Stimulated activated CD8-positive, alpha-beta memory T cell treated with anti-CD3 and anti-CD28 coated beads, Interleukin-7, amount 100 ng/mL, for 48 hours (primary cell): Measurements from ENCODE around the gene P2RY2.
"Not testable (repeated sequence)": the region's sequence is repeated elsewhere in the genome, so short reads cannot be mapped to it uniquely, and the experiment has no call there.

Experiments
- DNase-seq, 2 donors: peaks; one replicate each; pipeline ENCODE4 v3.0.0-alpha.2; 2020; ENCODE audit warnings: low read depth in 1 of 2; ENCODE audit errors: extremely low read depth in 1 of 2

The P2RY2 gene

GRCh38 chr11:73265278-73265810 lies 47.3 kb downstream of the P2RY2 start:
- no peak for DNase-seq

DNA sequence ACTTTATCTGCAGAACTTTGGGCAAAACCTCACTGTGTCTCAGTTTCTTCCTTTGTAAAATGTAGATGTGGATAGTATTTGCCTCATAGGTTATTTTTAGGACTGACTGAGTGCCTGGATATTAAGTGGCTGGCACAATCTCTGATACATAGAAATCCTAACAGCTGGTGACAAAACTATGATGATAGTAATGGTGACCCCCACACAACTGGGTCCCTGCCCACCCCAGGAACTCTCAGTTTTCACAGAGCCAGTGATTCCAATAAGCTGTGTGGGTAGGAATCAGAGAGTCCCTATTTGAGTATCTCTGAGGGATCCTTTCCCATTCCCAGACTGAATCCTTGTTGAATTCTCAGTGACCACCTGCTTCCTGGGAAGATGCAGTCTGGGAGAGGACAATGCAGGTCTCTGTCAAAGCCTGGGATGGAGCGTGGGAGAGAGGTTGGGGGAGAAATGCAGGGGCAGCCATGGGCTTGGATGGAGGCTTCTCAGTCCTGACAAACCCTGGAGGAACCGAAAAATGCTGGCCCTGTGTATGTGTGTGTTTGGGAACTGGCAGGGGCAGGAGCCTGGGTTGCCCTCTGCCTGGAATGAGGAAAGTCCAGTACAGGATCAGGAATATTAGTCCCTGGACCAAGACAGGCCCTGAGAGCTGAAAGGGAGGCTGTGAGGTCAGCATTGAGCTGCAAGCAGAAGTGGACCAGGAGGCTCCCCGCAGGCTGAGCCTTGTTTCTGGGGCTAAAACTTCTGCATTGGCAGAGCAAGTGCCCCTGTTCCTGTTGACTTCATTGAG lies 48.0 kb downstream of the P2RY2 start:
- DNase-seq = no peak

DNA sequence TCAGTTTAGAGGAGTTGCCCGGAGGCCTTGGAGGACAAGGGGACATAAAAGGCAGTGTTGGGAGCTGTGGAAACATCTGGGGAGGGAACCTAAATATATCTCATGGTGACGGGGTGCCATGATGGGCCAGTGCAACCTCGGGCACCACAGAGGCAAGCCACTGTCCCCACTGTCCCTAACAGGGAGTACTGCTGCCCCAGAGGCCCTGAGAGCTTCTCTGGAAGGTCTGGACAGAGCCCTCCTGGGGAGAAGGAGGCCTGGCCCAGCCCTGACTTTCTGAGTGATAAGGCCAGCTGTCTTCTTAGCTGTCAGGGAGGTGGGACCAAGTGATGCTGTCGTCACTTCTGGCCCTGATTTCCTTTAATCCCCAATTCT lies 48.6 kb downstream of the P2RY2 start:
- DNase-seq = no peak

- DNase-seq = no peak
Observed at GRCh38 chr11:73267122-73267846, 49.2 kb downstream of the P2RY2 start.

DNA sequence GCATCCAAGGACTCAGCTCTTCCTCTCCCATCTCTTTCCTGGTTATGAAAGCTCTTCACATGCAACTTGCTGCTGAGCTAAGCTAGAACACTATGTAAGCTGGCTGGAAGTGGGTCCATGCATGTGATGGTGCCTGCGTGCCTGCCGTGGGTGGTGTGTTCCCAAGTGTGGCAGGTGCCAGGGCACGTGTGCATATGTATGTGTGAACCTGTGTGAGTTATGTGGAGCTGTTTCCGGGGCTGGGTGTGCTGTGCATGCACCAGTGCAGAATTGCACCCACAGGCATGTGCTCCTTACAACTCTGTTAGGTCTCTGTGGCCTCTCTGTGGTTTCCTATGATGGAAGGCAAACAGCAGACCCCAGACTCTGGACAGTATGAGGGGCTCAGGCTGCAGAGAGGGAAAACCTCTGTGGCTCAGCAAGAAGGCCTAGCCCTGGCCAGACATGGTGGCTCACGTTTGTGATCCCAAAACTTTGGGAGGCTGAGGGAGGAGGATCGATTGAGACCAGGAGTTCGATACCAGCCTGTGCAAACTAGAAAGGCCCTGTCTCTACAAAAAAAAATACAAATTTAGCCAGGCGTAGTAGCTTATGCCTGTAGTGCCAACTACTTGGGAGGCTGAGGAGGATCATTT lies 49.9 kb downstream of the P2RY2 start:
- no peak for DNase-seq

DNA sequence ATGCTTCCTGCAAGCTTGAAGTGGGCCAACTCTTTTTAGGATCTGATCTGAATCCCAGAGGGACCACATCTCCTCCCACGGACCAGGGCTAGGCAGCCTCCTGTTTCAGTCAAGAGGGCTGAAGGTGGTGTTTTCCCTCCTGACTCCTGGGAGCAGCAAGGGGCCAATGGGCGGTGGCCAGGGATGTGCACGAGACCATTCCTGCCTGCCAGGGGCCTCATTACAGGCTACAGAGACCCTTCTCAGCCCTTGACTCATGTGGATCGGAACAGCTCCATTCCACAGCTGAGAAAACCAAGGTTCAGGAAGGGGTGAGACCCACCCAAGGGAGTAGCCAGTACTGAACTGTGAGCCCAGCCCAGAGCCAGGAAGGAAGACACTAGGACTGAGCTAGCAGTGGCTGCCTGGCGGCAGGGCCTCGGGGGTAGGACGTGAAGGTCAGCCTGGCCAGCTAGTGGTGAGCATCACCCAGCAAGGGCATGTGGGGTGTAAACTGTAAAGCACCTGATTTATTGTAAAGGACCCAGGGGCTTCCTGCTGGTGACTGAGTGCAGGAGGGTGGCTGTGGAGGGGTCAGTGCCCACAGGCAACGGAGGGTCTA lies 50.7 kb downstream of the P2RY2 start:
- DNase-seq = no peak

GRCh38 chr11:73269459-73270015 lies 51.5 kb downstream of the P2RY2 start:
- no peak for DNase-seq

DNA sequence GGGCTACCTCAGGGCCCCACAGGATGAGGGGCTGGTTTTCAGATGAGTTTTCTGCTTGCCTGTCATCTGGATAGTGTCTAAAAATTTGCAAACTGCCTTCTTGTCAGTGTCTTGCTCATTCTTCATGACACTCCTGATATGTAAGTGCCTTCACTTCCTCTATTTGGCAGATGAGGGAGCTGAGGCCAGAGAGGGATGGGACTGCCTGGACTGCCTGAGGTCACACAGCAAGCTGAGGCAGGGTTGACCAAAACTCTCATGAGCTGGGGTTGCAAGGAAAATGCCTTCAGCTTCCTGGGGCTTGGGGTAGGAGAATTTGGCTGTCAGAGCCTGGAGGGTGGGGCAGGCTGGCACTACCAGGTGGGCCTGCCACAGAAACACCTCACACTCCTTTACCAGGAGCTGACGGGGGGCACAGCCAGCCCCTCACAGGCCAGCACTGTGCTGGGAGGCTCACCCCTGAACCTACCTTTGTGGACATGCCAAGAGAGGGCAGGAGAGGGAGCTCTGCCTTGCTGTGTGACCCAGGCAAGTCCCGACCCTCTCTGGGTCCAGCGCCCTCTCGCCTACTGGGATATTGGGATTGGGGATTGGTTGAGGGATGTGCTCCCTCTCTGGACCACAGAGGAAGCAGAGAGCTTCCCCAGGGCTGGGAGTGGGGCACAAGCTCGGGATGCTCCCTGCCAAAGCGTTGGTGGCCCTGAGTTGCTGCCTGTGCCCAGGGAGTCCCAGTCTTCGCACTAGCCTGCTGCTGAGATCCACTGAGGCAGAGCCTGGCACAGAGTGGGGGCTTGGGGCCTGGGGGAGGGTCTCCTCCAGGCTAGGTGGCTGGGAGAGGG lies 52.2 kb downstream of the P2RY2 start:
- DNase-seq = no peak

- DNase-seq = no peak
Observed at GRCh38 chr11:73270855-73271477, 52.9 kb downstream of the P2RY2 start.

DNA sequence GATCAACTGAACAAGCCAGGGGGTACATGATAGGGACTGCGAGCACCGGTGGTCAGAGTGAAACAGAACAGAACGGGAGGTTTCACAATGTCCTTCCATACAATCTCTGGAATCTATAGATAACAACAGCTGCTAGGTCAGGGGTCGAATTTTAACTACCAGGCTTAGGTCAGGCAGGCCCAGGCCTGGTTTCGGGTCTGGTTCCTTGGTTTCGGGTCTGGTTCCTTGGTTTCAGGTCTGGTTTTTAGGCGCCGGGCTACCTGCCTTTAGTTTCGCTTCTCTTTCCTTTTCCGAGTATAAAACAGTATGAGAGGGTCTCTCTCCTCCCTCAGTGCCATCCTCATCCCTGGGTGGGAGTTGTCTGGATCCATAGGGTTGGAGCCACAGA lies 53.4 kb downstream of the P2RY2 start:
- not testable (repeated sequence) for DNase-seq

DNA sequence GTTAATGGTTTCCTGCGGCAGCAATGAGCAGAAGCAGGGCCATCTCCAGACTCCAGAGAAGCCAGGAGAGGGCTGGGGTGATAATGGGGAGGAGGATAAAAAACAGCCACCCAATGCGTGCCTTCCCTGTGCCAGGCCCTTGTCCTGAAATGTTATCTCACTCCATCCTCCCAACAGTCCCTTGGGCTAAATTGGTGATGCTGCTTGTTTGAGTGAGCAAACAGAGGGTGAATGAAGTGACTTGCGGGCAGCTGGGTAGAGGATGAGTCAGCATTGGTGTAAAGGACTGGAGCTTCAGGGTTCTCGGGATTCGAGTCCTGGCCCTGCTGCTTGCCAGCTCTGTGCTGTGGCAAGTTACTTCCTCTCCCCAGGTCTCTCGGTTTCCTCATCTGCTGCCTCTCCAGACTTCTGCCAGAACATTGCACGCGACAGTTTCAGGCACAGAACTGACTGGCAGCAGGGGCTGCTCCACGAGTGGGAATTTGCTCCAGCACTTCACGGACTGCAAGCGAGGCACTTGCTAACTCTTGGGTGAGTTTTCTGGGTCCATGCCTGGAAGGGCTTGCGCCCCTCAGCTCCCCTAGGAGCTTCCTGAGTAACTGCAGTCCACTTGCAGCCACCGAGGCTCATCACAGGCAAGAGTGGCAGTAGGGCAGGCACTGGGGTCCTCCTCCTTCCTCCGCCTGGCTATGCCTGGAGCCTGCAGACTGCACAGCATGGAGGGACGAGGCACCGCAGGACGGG lies 54.0 kb downstream of the P2RY2 start, which contains the start of gene P2RY6:
P2RY6 (plus strand) TSS at position 403 of the 744 bp plus-strand sequence. CDS start 24,181 bp downstream, outside the sequence.
- no peak for DNase-seq

DNA sequence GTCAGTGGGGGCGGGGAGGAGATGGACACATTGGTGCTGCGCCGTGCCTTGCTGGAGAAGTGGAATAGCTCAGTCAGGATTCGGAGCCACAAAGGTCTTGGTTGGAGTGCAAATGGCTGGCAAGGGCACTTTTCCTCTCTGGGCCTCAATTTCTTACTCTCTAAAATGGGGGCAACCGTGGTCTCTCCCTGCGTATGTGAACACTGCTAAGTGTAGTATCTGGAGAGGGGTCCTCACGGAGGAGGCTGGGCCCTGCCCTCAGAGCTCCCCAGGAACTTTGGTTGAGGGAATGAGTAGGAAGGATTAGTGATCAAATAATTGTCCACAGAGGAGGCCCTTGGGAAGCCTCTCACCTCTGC lies 54.6 kb downstream of the P2RY2 start:
- DNase-seq = no peak

GRCh38 chr11:73273222-73273895 lies 55.3 kb downstream of the P2RY2 start:
- DNase-seq = no peak

DNA sequence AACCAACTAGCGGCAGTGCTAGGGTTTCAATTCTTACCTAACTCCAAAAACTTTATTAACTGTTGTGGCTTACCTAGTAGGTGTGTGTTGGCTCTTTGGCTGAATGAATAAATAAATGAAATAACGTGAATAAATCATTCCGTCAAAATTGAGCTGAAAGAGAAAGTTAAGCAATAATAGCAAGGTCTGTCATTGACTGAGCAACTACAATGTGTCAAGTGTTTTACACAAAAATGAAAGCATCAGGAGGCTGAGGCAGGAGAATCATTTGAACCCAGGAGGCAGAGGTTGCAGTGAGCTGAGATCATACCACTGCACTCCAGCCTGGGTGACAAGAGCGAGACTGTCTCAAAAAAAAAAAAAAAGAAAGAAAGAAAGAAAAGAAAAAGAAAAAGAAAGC lies 56.1 kb downstream of the P2RY2 start:
- DNase-seq = not testable (repeated sequence)

- no peak for DNase-seq
Observed at GRCh38 chr11:73274722-73275380, 56.8 kb downstream of the P2RY2 start.

DNA sequence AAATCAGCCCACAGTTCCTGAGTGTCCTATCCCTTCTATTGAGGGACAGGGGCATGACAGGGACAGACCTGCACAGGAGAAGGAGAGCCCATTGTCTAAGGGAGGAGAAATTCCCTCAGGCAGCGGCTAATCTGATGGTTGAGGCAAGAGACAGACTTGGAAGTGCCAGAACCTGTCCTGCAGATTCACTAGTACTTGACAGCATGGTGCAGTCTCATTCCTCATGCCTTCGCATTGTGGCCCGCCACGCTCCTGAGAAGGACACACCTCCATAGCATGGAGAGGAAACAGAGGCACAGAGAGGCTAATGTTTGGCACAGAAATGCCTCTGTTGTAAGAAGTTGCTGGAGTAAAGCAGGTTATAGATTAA lies 57.3 kb downstream of the P2RY2 start:
- no peak for DNase-seq

DNA sequence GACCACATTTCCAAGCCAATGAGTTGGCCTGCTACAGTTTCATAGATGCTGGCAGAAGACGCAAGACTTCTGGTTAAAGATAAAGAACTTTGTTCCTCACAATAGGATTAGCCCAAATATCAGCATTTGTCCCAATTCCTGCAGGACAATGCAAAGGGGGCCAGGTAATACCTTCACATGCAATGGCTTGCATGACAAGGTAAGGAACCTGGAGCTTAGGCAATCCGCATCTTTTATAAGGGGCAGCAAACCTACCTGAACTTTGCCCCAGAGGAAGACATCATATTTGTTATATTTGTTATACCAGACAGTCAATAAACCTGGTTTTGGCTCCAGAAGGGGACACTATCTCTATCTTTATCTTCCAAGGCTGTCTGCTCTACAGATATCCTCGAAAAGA lies 59.4 kb downstream of the P2RY2 start:
- DNase-seq = no peak

DNA sequence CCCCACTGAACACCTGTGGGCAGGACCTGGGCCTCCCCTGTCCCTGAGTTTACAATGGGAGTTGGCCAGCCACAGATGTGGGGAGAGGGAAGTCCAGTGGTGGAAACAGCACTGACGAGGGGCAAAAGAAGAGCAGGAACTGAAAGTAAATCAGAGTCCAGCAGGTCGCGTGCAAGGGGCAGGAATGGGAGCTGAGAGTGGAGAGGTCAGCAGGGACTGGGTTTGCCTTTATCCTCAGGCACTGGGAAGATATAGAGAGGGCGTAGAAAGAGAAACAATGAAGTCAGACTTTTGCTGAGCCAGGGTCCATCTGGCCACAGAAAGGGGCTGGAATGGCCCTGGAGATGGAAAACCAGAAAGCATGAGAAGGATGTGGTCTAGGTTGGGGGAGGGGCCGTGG lies 62.5 kb downstream of the P2RY2 start:
- DNase-seq = no peak
